GM21619 (cell line): ENCODE data around the gene OR4M2.
A peak's percentile ranks its signal among the peaks of the same experiment; 100 is the strongest.
"Not testable (repeated sequence)": the region's sequence is repeated elsewhere in the genome, so short reads cannot be mapped to it uniquely, and the experiment has no call there.

Experiments
- ATAC-seq: cut with Tn5 transposase; IDR thresholded peaks from one replicate; pipeline ENCODE4 v1.9.1; 2021; ENCODE audit not compliant: unreplicated experiment

OR4M2 gene, protein sequence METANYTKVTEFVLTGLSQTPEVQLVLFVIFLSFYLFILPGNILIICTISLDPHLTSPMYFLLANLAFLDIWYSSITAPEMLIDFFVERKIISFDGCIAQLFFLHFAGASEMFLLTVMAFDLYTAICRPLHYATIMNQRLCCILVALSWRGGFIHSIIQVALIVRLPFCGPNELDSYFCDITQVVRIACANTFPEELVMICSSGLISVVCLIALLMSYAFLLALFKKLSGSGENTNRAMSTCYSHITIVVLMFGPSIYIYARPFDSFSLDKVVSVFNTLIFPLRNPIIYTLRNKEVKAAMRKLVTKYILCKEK

DNA sequence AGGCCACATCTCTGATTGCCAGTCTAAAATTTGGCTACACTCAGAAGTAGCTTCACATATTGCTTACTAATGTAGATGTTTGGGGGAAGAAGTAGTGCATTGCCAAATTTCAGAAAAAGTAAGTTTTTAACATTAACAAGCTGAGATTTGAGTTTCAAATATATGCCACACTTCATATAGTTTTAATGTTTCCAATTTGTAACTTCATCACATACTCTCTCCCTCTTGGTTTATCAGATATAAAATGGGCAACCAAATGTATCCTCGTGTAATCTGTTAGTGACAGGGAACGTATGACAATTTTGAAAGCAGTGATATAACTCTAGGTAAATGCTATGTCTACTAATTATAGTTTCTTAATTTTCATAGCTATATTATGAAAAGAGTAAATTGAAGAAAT is at the start of gene OR4M2:
Gene OR4M2, plus strand, starts transcription at position 301 of the 400 bp plus-strand sequence. Its CDS starts 98 bp downstream, at position 399.
- not testable (repeated sequence) for ATAC-seq

DNA sequence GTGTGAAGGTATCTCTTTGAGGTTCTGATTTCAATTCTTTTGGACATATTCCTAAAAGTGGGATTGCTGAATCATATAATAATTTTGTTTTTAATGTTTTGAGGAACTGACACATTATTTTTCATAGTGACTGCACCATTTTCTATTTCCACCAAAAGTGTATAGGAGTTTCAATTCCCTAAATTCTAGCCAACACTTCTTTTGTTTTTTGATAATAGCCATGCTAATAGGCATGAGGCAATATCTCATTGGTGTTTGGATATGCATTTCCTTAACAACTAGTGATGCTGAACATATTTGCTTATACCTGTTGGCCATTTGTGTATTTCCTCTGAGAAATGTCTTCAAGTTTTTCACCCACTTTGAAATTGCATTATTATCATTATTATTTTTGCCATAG is 11.1 kb upstream of the OR4M2 start:
- ATAC-seq: not testable (repeated sequence)

DNA sequence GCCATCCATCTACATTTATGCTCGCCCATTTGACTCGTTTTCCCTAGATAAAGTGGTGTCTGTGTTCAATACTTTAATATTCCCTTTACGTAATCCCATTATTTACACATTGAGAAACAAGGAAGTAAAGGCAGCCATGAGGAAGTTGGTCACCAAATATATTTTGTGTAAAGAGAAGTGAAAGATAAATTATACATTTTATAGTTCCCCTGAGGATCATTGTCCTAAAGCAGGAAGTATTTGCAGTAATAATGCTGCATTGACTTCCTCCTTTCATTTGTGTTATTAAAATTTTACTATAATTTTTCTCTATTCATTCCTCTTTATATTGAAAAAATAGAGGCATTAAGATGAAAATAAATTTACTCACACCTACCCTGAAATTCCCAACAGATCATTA is 1.1 kb downstream of the OR4M2 start:
- not testable (repeated sequence) for ATAC-seq

DNA sequence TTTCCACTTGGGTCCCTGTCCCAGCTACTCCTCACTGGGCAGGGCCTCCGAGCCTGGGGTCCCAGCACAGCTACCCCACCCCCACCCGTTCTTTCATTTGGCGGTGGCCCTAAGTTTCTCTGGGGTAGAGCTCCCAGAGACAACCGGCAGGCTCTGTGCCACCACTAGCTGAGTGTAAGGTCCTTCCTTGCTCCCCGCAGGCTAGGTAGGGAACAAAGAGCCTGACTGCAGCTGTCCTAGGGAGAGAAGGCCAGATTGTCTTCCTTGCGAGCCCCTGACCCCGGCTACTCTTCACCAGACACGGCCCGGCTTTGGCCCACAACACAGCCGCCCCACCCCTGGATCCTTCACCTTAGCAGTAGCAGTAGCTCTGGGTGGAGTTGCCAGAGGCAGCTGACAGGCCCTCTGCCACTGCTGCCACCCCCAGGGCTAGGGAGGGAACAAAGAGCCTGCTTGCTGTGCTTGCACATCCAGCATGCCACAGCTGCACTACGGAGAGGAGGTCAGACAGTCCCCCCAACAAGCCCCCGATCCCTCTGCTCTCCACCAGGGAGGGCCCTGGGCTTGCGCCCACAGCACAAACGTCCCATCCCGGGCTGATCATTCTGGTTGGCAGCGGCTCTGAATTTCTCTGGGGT is 18.4 kb downstream of the OR4M2 start:
- peak; percentile 11 for ATAC-seq

DNA sequence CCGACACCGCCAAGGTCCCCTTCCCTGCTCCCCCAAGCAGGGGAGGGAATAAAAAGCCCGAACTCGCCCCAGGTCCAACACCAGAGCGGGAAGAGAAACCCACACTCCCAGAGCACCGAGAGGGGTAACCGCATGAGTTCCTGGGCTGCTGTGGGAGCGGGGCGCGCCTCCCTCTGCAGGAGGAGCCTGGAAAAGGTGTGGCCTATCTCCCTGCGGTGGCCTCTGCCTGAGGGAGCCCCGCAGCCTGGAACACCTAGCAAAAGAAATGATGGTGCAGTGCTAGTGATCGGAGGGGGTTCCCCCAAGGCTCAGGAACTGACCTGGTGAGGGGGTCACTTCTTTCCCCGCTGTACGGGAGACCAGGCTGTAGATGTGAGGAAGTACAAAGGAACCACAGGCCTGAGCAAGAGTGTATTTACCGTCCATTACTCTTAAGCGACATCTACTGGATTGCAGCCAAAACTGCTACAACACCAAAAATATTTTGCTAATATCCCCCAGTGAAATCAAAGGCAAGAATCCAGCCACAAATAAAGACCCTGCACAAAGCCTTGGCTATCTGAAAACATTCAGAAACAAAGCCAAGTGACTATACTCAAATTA is 19.1 kb downstream of the OR4M2 start:
- ATAC-seq: peak; percentile 82

- ATAC-seq: not testable (repeated sequence)
Observed at GRCh38 chr15:22122033-22122432, 41.7 kb downstream of the OR4M2 start.
